Measurements from ENCODE around the gene OTUD3. TPM values are rescaled to one million over a fixed set of nuclear protein-coding genes. Genes with fewer than 3 reads are reported as not detected.
A peak's percentile ranks its signal among the peaks of the same experiment; 100 is the strongest.
"Not testable (repeated sequence)": the region's sequence is repeated elsewhere in the genome, so short reads cannot be mapped to it uniquely, and the experiment has no call there.

The OTUD3 gene
- total RNA-seq (11.8 TPM), polyA plus RNA-seq (3.4 TPM)

GRCh38 chr1:19882111-19883071, at the start of gene OTUD3:
Gene OTUD3, plus strand, starts transcription at chr1:19882395. Its CDS starts 119 bp downstream, at chr1:19882514.
- Histone ChIP-seq H3K4me1 (ENCODE audit: insufficient read depth) (no peaks in the 10 kb centered on the region), H3K36me3 (ENCODE audit: insufficient read depth) (no peaks in the 10 kb centered on the region), H3K27ac (ENCODE audit: low read depth) (peak within 1 kb of the TSS; percentile 89), H3K4me3 (ENCODE audit: low read depth, low read length) (peak within 1 kb of the TSS; percentile 71)
- DNase-seq (ENCODE audit: extremely low spot score) = peak; percentile 96
- WGBS = under 1% methylated on average over 97 of the region's 97 CpGs

- Histone ChIP-seq H3K36me3 (ENCODE audit: insufficient read depth) (no peaks in the 10 kb centered on the region), H3K4me3 (ENCODE audit: low read depth, low read length) (no peak overlapping the region), H3K27ac (ENCODE audit: low read depth) (no peak overlapping the region), H3K4me1 (ENCODE audit: insufficient read depth) (no peaks in the 10 kb centered on the region)
- WGBS = 90% methylated on average over 4 of the region's 4 CpGs
- no peak for DNase-seq (ENCODE audit: extremely low spot score)
Measured at GRCh38 chr1:19835578-19835977, 46.6 kb upstream of the OTUD3 start.

- WGBS = 67% methylated on average over 2 of the region's 2 CpGs
- Histone ChIP-seq H3K27ac (ENCODE audit: low read depth) (no peak overlapping the region), H3K4me1 (ENCODE audit: insufficient read depth) (no peaks in the 10 kb centered on the region), H3K36me3 (ENCODE audit: insufficient read depth) (no peaks in the 10 kb centered on the region), H3K4me3 (ENCODE audit: low read depth, low read length) (no peak overlapping the region)
- DNase-seq (ENCODE audit: extremely low spot score) = no peak
Measured at GRCh38 chr1:19837866-19838265, 44.3 kb upstream of the OTUD3 start.

- Histone ChIP-seq H3K4me1 (ENCODE audit: insufficient read depth) (no peaks in the 10 kb centered on the region), H3K4me3 (ENCODE audit: low read depth, low read length) (no peak overlapping the region), H3K27ac (ENCODE audit: low read depth) (no peak overlapping the region), H3K36me3 (ENCODE audit: insufficient read depth) (no peaks in the 10 kb centered on the region)
- DNase-seq (ENCODE audit: extremely low spot score) = no peak
Measured at GRCh38 chr1:19840228-19840627, 42.0 kb upstream of the OTUD3 start.

DNA sequence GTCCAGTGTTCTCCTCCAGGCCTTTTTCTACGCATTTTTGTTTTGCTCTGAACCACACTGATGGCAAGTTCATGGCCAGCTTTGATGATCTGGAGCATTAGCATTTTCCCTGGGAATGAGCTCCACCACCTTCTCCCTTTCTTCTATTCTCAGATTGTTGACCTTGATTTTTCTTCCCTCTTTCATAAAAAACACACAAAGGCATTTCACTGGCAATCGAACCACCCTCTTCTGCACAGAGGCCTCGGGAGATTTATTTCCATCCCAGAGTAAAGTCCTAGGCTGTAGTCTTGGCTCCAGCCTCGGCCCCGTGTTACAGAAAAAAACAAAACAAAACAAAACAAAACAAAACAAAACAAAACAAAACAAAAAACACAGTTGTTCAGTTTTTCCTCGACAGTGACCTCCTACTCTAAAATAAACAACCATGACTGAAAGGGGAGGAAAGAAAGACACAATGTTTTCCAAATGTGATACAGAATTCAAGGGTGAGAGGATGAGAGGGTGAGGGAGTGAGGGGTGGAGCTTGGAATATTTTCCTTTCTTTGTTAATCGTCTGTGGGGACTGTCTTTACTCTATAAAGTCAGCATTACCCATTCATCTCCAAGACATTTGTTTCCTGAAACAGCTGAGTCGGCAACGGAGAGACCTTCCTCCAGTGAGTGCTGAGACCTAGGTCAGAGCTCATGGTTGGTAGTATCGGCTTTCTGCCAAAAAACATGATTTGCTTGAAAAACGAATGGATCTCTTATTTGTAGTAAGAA, 37.3 kb upstream of the OTUD3 start:
- Histone ChIP-seq H3K27ac (ENCODE audit: low read depth) (no peak overlapping the region), H3K4me3 (ENCODE audit: low read depth, low read length) (no peak overlapping the region), H3K36me3 (ENCODE audit: insufficient read depth) (no peaks in the 10 kb centered on the region), H3K4me1 (ENCODE audit: insufficient read depth) (no peaks in the 10 kb centered on the region)
- DNase-seq (ENCODE audit: extremely low spot score) = no peak
- 36% methylated on average over 11 of the region's 11 CpGs for WGBS

- 92% methylated on average over 8 of the region's 8 CpGs for WGBS
- Histone ChIP-seq H3K36me3 (ENCODE audit: insufficient read depth) (no peaks in the 10 kb centered on the region), H3K27ac (ENCODE audit: low read depth) (no peak overlapping the region), H3K4me3 (ENCODE audit: low read depth, low read length) (no peak overlapping the region), H3K4me1 (ENCODE audit: insufficient read depth) (no peaks in the 10 kb centered on the region)
- no peak for DNase-seq (ENCODE audit: extremely low spot score)
Measured at GRCh38 chr1:19845555-19845954, 36.6 kb upstream of the OTUD3 start.

DNA sequence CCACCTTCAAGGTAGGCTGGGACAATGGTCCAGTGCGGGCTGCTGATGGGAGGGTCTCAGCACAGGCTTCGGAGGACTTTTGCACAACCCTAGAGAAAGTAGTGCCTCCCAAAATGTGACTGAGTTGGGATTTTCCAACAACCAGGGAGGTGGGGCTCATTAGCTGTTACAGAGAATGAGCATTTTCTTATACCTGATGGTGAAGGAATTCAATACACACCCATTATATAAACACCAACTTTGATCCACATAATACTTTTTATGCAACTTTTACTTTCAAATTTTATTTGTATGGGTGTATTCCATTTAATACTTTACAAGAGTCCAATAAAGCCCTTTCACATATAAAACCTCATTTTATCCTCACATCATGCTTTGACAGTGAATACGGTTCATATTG, 35.9 kb upstream of the OTUD3 start:
- Histone ChIP-seq H3K4me3 (ENCODE audit: low read depth, low read length) (no peak overlapping the region), H3K27ac (ENCODE audit: low read depth) (no peak overlapping the region), H3K36me3 (ENCODE audit: insufficient read depth) (no peaks in the 10 kb centered on the region), H3K4me1 (ENCODE audit: insufficient read depth) (no peaks in the 10 kb centered on the region)
- no peak for DNase-seq (ENCODE audit: extremely low spot score)
- WGBS = 92% methylated on average over 3 of the region's 3 CpGs

DNA sequence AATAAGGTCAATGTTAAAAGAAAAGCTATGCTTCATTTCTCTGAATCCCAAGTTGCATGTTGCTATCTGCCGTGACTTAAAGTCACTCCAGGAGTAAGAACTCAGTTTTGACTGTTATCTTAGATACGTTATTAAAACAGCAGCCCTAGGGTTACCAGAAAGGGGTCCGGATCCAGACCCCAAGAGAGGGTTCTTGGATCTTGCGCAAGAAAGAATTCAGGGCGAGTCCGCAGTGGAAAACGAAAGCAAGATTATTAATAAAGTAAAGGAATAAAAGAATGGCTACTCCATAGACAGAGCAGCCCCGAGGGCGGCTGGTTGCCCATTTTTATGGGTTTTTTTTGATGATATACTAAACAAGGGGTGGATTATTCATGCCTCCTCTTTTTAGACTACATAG, 34.9 kb upstream of the OTUD3 start:
- H3K4me3 ChIP-seq (ENCODE audit: low read depth, low read length); H3K27ac ChIP-seq (ENCODE audit: low read depth); H3K36me3 ChIP-seq (ENCODE audit: insufficient read depth); DNase-seq (ENCODE audit: extremely low spot score); H3K4me1 ChIP-seq (ENCODE audit: insufficient read depth): not testable (repeated sequence)
- WGBS = 81% methylated on average over 9 of the region's 9 CpGs

DNA sequence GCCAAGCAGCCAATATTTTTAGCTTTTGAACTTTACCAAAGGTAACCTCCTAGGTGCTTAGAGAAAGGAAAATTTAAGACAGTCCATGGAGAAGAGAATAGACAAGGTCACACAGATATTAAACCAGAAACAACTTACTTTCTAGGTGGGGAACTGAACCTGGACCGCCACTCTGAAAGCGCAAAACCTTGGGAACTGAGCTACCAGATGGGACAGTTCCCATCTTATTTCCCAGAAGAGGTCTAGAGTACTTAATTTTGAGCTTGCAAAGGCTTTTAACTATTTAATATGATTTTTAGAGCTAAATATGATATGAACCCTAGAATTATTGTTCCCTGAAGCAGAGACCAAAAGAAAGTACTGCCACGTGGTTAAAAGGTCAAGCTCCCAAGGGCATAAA, 32.9 kb upstream of the OTUD3 start:
- 78% methylated on average over 3 of the region's 3 CpGs for WGBS
- H3K27ac ChIP-seq (ENCODE audit: low read depth); H3K4me3 ChIP-seq (ENCODE audit: low read depth, low read length); DNase-seq (ENCODE audit: extremely low spot score); H3K4me1 ChIP-seq (ENCODE audit: insufficient read depth); H3K36me3 ChIP-seq (ENCODE audit: insufficient read depth): not testable (repeated sequence)

DNA sequence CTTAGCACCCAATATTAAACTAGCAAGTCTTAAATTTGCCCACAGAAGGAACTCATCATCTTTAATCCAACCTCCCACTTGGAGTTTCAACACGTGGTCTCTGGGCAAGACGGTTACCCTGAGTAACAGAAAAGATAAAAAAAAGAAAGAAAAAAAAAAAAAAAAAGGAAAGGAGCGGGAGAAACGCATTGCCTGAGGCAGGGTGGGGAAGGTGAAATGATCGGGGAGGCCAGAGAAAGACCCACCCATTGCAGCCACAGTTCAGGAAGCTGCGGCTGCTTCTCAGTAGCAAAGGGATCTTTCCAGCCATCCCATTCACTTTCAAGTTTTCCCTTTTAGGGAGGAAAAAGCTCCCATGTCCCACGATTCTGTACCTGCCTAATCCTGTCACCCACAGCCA, 32.0 kb upstream of the OTUD3 start:
- Histone ChIP-seq H3K27ac (ENCODE audit: low read depth) (no peak overlapping the region), H3K4me1 (ENCODE audit: insufficient read depth) (no peaks in the 10 kb centered on the region), H3K36me3 (ENCODE audit: insufficient read depth) (no peaks in the 10 kb centered on the region), H3K4me3 (ENCODE audit: low read depth, low read length) (no peak overlapping the region)
- DNase-seq (ENCODE audit: extremely low spot score) = no peak
- 45% methylated on average over 7 of the region's 7 CpGs for WGBS

DNA sequence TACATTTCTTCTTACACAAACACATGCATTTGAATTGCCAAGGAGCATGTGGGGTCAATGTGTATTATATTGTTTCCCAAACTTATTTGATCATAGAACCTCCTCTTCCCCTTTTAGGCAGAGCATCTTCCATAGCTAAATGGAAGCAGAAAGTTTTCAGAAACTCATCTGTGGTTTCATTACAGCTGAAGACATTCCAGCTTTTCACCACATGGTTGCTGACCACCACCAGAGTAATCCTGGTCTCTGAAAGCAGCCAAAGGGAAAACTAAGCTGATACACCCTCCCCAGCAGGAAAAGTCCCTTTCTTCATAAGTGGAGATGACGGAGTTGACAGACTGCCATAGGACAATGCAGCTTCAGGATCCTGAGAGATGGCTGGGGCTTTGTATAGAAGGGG, 30.2 kb upstream of the OTUD3 start:
- Histone ChIP-seq H3K4me1 (ENCODE audit: insufficient read depth) (no peaks in the 10 kb centered on the region), H3K27ac (ENCODE audit: low read depth) (no peak overlapping the region), H3K4me3 (ENCODE audit: low read depth, low read length) (no peak overlapping the region), H3K36me3 (ENCODE audit: insufficient read depth) (no peaks in the 10 kb centered on the region)
- DNase-seq (ENCODE audit: extremely low spot score) = no peak
- 83% methylated on average over 1 of the region's 1 CpG for WGBS

DNA sequence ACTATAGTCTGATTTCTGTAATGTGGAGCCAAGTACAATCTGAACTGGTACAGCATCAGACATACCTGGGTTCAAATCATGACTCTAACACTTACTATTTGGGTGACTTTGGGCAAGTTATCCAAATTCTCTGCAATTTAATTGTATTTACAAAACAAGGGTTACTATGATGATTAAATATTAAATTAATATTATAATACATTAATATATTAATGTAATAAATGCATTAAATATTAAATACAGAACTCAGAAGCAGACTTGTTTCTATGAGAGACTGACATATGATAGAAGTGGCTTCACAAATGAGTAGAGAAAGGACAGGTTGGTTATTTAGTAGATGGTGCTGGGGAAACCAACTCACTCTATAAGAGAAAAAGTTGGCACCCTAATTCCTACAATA, 27.3 kb upstream of the OTUD3 start:
- Histone ChIP-seq H3K27ac (ENCODE audit: low read depth) (no peak overlapping the region), H3K36me3 (ENCODE audit: insufficient read depth) (no peaks in the 10 kb centered on the region), H3K4me3 (ENCODE audit: low read depth, low read length) (no peak overlapping the region), H3K4me1 (ENCODE audit: insufficient read depth) (no peaks in the 10 kb centered on the region)
- DNase-seq (ENCODE audit: extremely low spot score) = no peak

DNA sequence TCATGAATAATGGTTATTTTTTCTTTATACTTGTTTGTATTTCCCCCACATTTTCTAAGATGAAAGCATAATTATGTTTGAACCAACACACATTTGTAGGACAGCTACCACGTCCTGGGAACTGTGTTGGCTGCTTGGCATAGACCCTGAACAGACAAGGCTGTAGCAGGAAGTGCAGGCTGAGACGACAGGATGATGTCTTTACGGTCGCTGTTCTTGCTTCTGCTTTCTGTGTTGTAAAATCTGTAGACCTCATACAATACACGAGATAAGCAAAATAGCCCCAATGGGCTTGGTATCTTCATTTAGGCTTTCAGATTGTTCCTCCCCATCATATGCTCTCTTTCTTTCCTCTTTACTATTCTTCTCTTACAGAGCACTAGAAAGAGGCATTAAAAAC, 23.3 kb upstream of the OTUD3 start:
- no peaks in the 10 kb centered on the region for H3K4me1 ChIP-seq (ENCODE audit: insufficient read depth)
- whole genome bisulfite sequencing = 9% methylated on average over 5 of the region's 5 CpGs
- H3K27ac ChIP-seq (ENCODE audit: low read depth) = no peak overlapping the region
- DNase-seq (ENCODE audit: extremely low spot score) = no peak
- no peaks in the 10 kb centered on the region for H3K36me3 ChIP-seq (ENCODE audit: insufficient read depth)
- H3K4me3 ChIP-seq (ENCODE audit: low read depth, low read length) = no peak overlapping the region

DNA sequence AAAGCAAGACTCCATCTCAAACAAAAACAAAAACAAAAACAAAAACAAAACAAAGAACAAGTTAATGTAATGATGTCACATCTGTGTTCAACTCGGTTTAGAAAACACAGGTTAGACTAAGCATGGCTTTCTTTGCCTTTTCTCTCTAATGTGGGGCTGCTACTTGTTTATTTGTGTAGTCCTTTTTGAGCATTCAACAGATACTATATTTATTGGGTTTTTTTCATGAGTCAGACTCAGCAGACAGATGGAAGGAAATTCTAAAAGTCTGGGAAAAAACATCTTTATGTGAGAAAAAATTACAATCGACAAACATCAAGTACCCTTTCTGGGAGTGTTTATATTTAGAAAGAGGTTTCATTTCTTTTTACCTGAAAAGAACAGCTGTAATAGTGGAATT, 22.3 kb upstream of the OTUD3 start:
- no peaks in the 10 kb centered on the region for H3K4me1 ChIP-seq (ENCODE audit: insufficient read depth)
- no peak overlapping the region for H3K4me3 ChIP-seq (ENCODE audit: low read depth, low read length)
- no peak overlapping the region for H3K27ac ChIP-seq (ENCODE audit: low read depth)
- WGBS = 78% methylated on average over 2 of the region's 2 CpGs
- no peak for DNase-seq (ENCODE audit: extremely low spot score)
- H3K36me3 ChIP-seq (ENCODE audit: insufficient read depth) = no peaks in the 10 kb centered on the region
